Fibroblast of skin of right biceps (primary cell): Measurements from ENCODE around the gene CERK.
A peak's percentile ranks its signal among the peaks of the same experiment; 100 is the strongest.

Experiments used
- DNase-seq: peaks from one replicate; pipeline ENCODE4 v3.0.0-alpha.2; 2013

CERK gene

GRCh38 chr22:46676479-46676878, 61.6 kb downstream of the CERK start:
- DNase-seq, result no peak

GRCh38 chr22:46675938-46676337, 62.1 kb downstream of the CERK start:
- no peak for DNase-seq

- no peak for DNase-seq
These were observed 62.6 kb downstream of the CERK start for GRCh38 chr22:46675479-46675878.

DNA sequence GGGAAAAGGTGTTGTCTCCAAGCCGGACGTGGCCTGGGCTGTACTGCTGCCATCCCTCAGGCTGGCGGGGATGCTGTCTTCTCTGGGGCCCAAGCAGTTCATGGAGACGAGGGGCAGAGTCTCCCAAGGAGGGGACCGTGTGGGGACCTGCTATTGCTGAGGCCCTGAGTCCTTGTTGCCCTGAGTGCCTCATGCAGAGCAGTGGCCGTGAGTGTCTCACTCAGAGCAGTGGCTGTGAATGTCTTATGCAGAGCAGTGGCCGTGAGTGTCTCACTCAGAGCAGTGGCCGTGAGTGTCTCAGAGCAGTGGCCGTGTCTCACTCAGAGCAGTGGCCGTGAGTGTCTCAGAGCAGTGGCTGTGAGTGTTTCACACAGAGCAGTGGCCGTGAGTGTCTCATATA, 63.1 kb downstream of the CERK start:
- DNase-seq, result no peak

DNA sequence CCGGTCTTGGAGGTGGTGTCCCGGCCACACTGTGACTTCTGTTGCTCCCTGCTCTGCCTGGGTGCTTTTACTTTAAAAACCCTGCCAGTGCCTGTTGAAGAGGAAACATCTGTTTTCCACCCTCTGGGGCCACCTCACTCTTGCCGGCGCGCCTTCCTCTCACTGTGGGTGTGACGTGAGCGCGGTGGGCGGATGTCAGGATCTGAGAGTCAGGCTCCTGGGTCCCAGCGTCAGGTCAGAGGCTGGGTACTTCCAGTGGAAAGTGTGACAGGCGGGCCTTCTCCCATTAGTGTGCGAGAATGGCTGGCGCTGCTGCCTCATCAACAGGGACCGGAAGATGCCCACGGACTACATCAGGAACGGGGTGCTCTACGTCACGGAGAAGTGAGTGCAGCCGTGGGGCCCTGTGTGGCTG, 63.7 kb downstream of the CERK start:
- DNase-seq, result peak; percentile 31

- no peak for DNase-seq
These were observed 64.3 kb downstream of the CERK start for GRCh38 chr22:46673662-46674236.

- peak; percentile 45 for DNase-seq
These were observed 64.8 kb downstream of the CERK start for GRCh38 chr22:46673205-46673604.

GRCh38 chr22:46672731-46673130, 65.3 kb downstream of the CERK start:
- no peak for DNase-seq

DNA sequence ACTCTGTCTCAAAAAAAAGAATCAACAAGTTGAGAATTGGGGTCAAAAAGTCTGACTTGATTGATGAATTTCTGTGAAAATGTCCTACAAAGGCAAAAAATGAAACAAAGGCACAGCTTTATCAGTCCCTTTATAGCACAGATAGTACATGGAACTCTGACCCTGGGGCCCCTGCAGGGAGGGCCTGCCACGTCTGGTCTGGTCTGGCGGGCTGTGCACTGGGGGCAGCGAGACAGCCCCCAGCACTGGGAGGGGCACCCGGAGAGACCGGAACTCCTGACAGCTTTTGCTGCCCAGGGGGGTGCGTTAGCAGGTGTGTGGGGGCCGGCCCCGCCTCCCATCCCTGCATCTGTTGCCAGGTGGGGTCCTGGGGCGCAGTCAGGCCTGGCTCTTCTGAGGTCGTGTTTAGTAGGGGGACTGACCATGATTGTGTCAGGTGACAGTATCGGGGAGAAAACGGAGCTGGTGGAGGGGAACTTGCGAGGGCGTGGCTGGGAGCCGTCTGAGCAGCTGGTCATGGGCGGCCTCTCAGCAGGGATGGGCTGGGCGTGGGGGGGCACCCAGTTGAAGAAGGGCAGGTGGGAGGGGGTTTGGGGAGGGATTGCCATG, 66.1 kb downstream of the CERK start:
- no peak for DNase-seq

DNA sequence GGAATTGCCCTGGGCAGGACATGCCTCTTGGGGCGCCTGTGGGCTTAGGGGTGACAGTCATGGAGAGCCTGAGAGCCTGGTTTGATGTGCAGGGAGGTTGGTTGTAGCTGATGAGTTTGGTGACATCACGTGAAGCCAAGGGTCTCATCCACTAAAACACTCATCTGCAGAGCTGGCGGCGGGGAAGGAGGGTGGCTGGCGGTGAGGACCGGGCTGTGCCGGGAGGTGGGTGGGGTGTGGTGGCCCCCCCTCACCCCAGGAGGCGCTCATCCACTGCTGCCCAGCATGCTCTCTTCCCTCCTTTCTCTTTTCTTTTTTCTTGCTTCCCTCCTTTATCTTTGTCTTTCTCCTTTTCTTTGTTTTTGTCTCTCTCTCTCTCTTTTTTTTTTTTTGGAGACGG, 68.9 kb downstream of the CERK start:
- DNase-seq, result no peak

- DNase-seq, result no peak
These were observed 69.9 kb downstream of the CERK start for GRCh38 chr22:46668116-46668515.

DNA sequence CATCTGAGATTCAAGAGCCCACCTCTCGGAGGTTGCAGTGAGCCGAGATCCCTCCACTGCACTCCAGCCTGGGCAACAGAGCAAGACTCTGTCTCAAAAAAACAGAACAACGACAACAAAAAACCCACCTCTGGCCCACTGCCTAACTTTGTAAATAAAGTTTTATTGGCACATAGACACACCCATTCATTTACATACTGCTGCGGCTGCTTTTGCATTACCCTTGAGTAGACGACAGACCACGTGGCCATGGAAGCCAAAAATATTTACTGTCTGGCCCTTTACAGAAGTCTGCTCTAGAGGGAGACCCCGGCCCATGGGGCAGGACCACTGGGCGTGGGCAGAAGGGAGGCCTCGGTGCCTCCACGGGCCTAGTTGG, 70.8 kb downstream of the CERK start:
- no peak for DNase-seq

DNA sequence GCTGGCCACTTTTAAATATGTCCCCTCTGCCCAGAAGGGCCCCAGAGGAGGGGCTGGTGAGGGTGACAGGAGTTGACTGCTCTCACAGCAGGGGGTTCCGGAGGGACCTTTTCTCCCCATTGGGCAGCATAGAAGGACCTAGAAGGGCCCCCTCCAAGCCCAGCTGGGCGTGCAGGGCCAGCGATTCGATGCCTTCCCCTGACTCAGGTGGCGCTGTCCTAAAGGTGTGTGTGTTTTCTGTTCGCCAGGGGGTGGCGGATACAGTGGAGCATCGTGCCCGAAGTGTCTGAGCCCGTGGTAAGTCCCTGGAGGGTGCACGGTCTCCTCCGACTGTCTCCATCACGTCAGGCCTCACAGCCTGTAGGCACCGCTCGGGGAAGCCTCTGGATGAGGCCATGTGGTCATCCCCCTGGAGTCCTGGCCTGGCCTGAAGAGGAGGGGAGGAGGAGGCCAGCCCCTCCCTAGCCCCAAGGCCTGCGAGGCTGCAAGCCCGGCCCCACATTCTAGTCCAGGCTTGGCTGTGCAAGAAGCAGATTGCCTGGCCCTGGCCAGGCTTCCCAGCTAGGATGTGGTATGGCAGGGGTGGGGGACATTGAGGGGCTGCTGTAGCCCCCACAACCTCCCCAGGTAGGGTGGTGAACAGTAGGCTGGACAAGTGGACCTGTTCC, 71.3 kb downstream of the CERK start:
- no peak for DNase-seq

- DNase-seq, result no peak
These were observed 72.2 kb downstream of the CERK start for GRCh38 chr22:46665751-46666280.

DNA sequence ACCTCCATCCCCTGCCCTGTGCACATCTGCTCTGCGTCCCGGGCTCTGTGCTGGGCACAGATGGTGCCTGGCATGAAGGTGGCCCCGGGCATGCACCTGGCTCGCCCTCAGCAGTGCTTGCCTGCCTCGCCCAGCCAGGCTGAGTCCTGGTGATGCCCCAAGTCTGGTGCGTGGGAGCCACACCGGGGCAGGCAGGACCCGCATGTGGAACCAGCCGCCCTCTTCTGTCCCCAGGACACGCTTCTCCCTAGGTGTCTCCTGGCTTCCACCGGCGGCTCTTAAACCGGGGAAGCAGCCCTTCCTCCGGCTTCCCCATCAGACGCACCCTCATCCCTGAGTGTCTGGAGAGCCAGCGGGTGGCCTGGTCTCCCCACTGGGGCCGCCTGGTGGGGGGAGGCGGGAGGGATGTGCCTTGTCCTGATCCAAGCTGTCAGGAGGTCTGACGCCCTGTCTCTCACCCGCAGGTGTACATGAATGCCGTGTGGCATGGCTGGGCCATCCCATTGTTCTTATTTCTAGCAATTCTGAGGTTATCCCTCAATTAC, 72.8 kb downstream of the CERK start:
- DNase-seq, result no peak

- no peak for DNase-seq
These were observed 73.7 kb downstream of the CERK start for GRCh38 chr22:46664301-46664855.

GRCh38 chr22:46663436-46664100, 74.5 kb downstream of the CERK start:
- no peak for DNase-seq

DNA sequence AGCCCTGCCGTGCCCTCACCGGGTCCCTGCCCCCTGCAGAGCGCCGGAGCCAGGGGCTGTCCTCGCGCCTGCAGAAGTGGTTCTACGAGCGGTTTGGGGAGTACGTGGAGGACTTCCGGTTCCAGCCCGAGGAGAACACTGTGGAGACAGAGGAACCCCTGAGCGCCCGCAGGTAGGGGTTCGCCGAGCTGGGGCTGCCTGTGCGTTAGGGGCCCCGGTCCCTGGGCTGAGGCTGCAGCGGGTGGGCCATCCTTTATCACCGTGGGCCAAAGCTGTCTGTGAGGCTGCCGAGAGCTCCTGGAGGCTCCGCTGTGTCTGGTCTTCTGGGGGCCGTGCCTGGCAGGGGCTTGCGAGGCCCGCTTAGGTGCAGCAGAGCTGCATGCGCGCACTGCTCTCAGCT, 75.1 kb downstream of the CERK start:
- no peak for DNase-seq

DNA sequence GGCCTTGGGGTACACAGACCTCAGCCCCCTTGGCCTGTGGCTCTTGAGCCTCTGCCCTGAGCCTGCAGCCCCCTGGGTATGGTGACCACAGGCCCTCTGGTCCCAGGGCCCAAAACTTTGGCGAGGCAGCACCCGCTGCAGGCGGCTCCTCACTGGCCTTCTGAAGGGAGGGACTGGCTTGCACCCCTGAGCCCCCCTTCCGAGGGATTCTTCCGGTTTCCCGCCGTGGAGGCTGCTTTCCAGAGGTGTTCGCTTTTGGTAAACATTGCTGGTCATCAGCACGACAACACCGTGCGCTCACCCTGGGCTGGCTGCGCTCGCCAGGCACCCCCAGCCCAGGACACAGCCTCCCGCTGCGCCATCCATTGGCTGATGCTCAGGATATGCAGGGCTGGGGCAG, 75.8 kb downstream of the CERK start:
- DNase-seq, result no peak

- DNase-seq, result peak; percentile 35
These were observed 76.7 kb downstream of the CERK start for GRCh38 chr22:46661221-46661851.

GRCh38 chr22:46660604-46661201, 77.3 kb downstream of the CERK start:
- DNase-seq, result no peak

- no peak for DNase-seq
These were observed 78.3 kb downstream of the CERK start for GRCh38 chr22:46659791-46660186.
